Measurements from ENCODE around the gene CHID1. TPM values are rescaled to one million over a fixed set of nuclear protein-coding genes. Genes with fewer than 3 reads are reported as not detected.
A peak's percentile ranks its signal among the peaks of the same experiment; 100 is the strongest.

Gene CHID1
- total and polyA plus RNA-seq, 2 of the 4 experiments (the other 2 are of a cell fraction), result 34.2 to 121 TPM

DNA sequence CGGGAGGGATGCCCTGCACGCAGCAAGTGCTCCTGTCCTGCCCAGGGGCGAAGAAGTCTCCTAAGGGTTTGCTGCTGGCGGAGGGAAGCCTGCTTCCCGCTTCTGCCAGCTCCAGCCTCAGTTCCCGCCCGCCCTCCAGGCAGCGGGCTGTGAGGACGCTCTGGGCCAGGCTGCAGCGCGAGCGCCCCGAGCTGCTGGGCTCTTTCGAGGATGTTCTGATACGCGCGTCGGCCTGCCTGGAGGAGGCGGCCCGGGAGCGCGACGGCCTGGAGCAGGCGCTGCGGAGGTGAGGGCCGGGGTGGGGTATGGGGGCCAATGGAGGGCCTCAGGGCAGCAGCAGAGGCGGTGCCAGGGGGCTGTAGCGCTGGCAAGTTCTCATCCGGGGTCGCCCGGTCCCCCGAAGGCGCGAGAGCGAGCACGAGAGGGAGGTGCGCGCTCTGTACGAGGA lies 80.7 kb downstream of the CHID1 start:
- no peak overlapping the region for H3K14ac ChIP-seq (replicated peaks; ENCODE audit: low read depth, low read length)

More for the DNA sequence above, 80.7 kb downstream of the CHID1 start:
- peak overlapping the region; percentile 90 for H2AFZ ChIP-seq (replicated peaks; ENCODE audit: low read length, poor library complexity)
- H2AK9ac ChIP-seq (replicated peaks; ENCODE audit: low read depth, low read length, poor library complexity), result peak overlapping the region; percentile 61
- peaks cover 5 to 24% of the 10 kb centered on the region in 2 experiments for H3K79me1 ChIP-seq (ENCODE audit: low read depth in 1 of 2, low read length in 2 of 2)
- no peaks in the 10 kb centered on the region for H3K9me3 ChIP-seq (ENCODE audit: control insufficient read depth, insufficient read depth, low read length)
- in situ Hi-C loops (cut with MboI; ENCODE audit: low sequenced_read_pairs), result no loop called here
- no peak overlapping the region; the same call in 1 of the 2 replicates for H4K91ac ChIP-seq (ENCODE audit: insufficient read depth, low read depth, low read length)
- no peak for ATAC-seq (ENCODE audit: low read depth)
- H2AK5ac ChIP-seq (ENCODE audit: low read depth, low read length), result 0 out of 2 replicates have a peak overlapping the region, but pooled peaks have one; percentile 52
- no peak overlapping the region for H4K8ac ChIP-seq (ENCODE audit: low read depth in 2 of 2, low read length in 2 of 2)
- no peak overlapping the region for H4K5ac ChIP-seq (ENCODE audit: low read depth, low read length)
- H3K27me3 ChIP-seq (ENCODE audit: control insufficient read depth, insufficient read depth, low read length), result peaks cover 6% of the 10 kb centered on the region; the same call in 1 of the 2 replicates
- H2BK120ac ChIP-seq (ENCODE audit: low read depth, low read length), result no peak overlapping the region
- TF ChIP-seq MXI1 (IDR thresholded peaks at IDR 0.05; ENCODE audit: borderline replicate concordance, low read depth, low read length), result no peak
- TF ChIP-seq NFE2L2 (IDR thresholded peaks at IDR 0.05; ENCODE audit: low read depth, low read length), result no peak
- TF ChIP-seq FOS (IDR thresholded peaks at IDR 0.05; ENCODE audit: low read depth, low read length), result no peak
- no peak for TF ChIP-seq SMC3 (IDR thresholded peaks at IDR 0.05; ENCODE audit: low read depth, low read length)
- TF ChIP-seq POLR2A (IDR thresholded peaks at IDR 0.05; ENCODE audit: low read depth, low read length), result no peak
- TF ChIP-seq MAFK (IDR thresholded peaks at IDR 0.05; ENCODE audit: low read depth, low read length), result no peak
- no peak for TF ChIP-seq MAZ (IDR thresholded peaks at IDR 0.05; ENCODE audit: borderline replicate concordance, low read depth, low read length)
- TF ChIP-seq RFX5 (IDR thresholded peaks at IDR 0.05; ENCODE audit: low read depth, low read length), result no peak
- TF ChIP-seq BHLHE40 (IDR thresholded peaks at IDR 0.05; ENCODE audit: low read depth, low read length), result no peak
- no peak for TF ChIP-seq RCOR1 (IDR thresholded peaks at IDR 0.05; ENCODE audit: insufficient replicate concordance, low read length)
- TF ChIP-seq, protein P1, sequence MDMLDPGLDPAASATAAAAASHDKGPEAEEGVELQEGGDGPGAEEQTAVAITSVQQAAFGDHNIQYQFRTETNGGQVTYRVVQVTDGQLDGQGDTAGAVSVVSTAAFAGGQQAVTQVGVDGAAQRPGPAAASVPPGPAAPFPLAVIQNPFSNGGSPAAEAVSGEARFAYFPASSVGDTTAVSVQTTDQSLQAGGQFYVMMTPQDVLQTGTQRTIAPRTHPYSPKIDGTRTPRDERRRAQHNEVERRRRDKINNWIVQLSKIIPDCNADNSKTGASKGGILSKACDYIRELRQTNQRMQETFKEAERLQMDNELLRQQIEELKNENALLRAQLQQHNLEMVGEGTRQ (IDR thresholded peaks at IDR 0.05; ENCODE audit: low read depth, low read length), result no peak
- TF ChIP-seq, protein P2, sequence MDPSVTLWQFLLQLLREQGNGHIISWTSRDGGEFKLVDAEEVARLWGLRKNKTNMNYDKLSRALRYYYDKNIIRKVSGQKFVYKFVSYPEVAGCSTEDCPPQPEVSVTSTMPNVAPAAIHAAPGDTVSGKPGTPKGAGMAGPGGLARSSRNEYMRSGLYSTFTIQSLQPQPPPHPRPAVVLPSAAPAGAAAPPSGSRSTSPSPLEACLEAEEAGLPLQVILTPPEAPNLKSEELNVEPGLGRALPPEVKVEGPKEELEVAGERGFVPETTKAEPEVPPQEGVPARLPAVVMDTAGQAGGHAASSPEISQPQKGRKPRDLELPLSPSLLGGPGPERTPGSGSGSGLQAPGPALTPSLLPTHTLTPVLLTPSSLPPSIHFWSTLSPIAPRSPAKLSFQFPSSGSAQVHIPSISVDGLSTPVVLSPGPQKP (IDR thresholded peaks at IDR 0.05; ENCODE audit: borderline replicate concordance, low read depth, low read length), result no peak
- no peak for TF ChIP-seq RAD21 (IDR thresholded peaks at IDR 0.05; ENCODE audit: low read length)
- no peak for TF ChIP-seq CHD1 (IDR thresholded peaks at IDR 0.05; ENCODE audit: low read depth, low read length)
- no peak for TF ChIP-seq CEBPB (IDR thresholded peaks at IDR 0.05; ENCODE audit: low read depth, low read length)
- TF ChIP-seq, protein P3, sequence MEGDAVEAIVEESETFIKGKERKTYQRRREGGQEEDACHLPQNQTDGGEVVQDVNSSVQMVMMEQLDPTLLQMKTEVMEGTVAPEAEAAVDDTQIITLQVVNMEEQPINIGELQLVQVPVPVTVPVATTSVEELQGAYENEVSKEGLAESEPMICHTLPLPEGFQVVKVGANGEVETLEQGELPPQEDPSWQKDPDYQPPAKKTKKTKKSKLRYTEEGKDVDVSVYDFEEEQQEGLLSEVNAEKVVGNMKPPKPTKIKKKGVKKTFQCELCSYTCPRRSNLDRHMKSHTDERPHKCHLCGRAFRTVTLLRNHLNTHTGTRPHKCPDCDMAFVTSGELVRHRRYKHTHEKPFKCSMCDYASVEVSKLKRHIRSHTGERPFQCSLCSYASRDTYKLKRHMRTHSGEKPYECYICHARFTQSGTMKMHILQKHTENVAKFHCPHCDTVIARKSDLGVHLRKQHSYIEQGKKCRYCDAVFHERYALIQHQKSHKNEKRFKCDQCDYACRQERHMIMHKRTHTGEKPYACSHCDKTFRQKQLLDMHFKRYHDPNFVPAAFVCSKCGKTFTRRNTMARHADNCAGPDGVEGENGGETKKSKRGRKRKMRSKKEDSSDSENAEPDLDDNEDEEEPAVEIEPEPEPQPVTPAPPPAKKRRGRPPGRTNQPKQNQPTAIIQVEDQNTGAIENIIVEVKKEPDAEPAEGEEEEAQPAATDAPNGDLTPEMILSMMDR (conservative IDR thresholded peaks at IDR 0.05; ENCODE audit: low read depth, low read length), result no peak
- peaks cover 10% of the 10 kb centered on the region; the same call in 1 of the 2 replicates for H3K9me1 ChIP-seq (ENCODE audit: insufficient read depth, low read length)
- no peak overlapping the region for H3K9ac ChIP-seq (ENCODE audit: low read depth, low read length)
- 6% methylated on average over 12 of the region's 39 CpGs; no CpG with 5 or more reads in 1 of the 2 experiments for WGBS, 2 experiments (ENCODE audit: extremely low coverage in 2 of 2, insufficient read length in 1 of 2)
- H3K18ac ChIP-seq (ENCODE audit: low read depth, low read length), result no peak overlapping the region
- no peak overlapping the region for H3K4ac ChIP-seq (ENCODE audit: low read depth, low read length)
- ChIA-PET CTCF (no interaction called here), POLR2A (ENCODE audit: unreplicated experiment) (no interaction called here)
- H3K27ac ChIP-seq (ENCODE audit: insufficient read depth, low read length), result no peak overlapping the region; the same call in 1 of the 2 replicates
- H3K56ac ChIP-seq (ENCODE audit: extremely low read depth, insufficient read depth, low read length), result no peak overlapping the region
- no peak overlapping the region for H2BK15ac ChIP-seq (ENCODE audit: low read depth, low read length)
- H2BK5ac ChIP-seq (ENCODE audit: low read depth, low read length, poor library complexity, severe bottlenecking), result no peak overlapping the region
- BruUV-seq (replicated peaks), result no TSS peak
- peaks cover 34% of the 10 kb centered on the region for H3K4me1 ChIP-seq (ENCODE audit: control insufficient read depth, insufficient read depth, low read length)
- H2BK20ac ChIP-seq (ENCODE audit: low read depth, low read length), result no peak overlapping the region
- intact Hi-C loops (cut with micrococcal nuclease), result no loop called here
- peak overlapping the region; percentile 51 for H3K4me2 ChIP-seq (ENCODE audit: low read depth, low read length)
- DNase-seq, result no peak
- no peak overlapping the region for H3K4me3 ChIP-seq (ENCODE audit: insufficient read depth, low read depth, low read length)
- H4K20me1 ChIP-seq (ENCODE audit: insufficient read depth, low read length), result peaks cover 38% of the 10 kb centered on the region
- dilution Hi-C loops (cut with HindIII; ENCODE audit: low sequenced_read_pairs, unreplicated experiment), result no loop called here
- no peak overlapping the region for H3K23ac ChIP-seq (ENCODE audit: low read depth, low read length)
- H3K36me3 ChIP-seq (ENCODE audit: control insufficient read depth, insufficient read depth, low read length), result peaks cover 9% of the 10 kb centered on the region; the same call in 1 of the 2 replicates
